ENCODE results near the gene SLC25A26.
"Not testable (repeated sequence)": the region's sequence is repeated elsewhere in the genome, so short reads cannot be mapped to it uniquely, and the experiment has no call there.

SLC25A26 gene

GRCh38 chr3:66271231-66271630, 50.4 kb downstream of the SLC25A26 start:
- DNase-seq = no peak

GRCh38 chr3:66272016-66272415, 51.2 kb downstream of the SLC25A26 start:
- DNase-seq = no peak

GRCh38 chr3:66274837-66275236, 54.0 kb downstream of the SLC25A26 start:
- DNase-seq = not testable (repeated sequence)

- DNase-seq = peak; percentile 3
Measured at GRCh38 chr3:66276705-66277274, 56.0 kb downstream of the SLC25A26 start.

- no peak for DNase-seq
Measured at GRCh38 chr3:66279168-66279567, 58.4 kb downstream of the SLC25A26 start.

- no peak for DNase-seq
Measured at GRCh38 chr3:66280304-66280703, 59.5 kb downstream of the SLC25A26 start.

- not testable (repeated sequence) for DNase-seq
Measured at GRCh38 chr3:66291922-66292321, 71.1 kb downstream of the SLC25A26 start.

GRCh38 chr3:66297260-66297873, 76.6 kb downstream of the SLC25A26 start:
- no peak for DNase-seq

GRCh38 chr3:66297900-66298299, 77.1 kb downstream of the SLC25A26 start:
- peak; percentile 30 for DNase-seq

GRCh38 chr3:66298591-66298990, 77.8 kb downstream of the SLC25A26 start:
- DNase-seq = no peak

- not testable (repeated sequence) for DNase-seq
Measured at GRCh38 chr3:66299085-66299484, 78.3 kb downstream of the SLC25A26 start.

- no peak for DNase-seq
Measured at GRCh38 chr3:66299891-66300290, 79.1 kb downstream of the SLC25A26 start.

GRCh38 chr3:66302288-66302687, 81.5 kb downstream of the SLC25A26 start:
- no peak for DNase-seq

- DNase-seq = no peak
Measured at GRCh38 chr3:66303491-66303901, 82.7 kb downstream of the SLC25A26 start.

GRCh38 chr3:66304293-66304692, 83.5 kb downstream of the SLC25A26 start:
- no peak for DNase-seq

GRCh38 chr3:66306086-66306485, 85.3 kb downstream of the SLC25A26 start:
- DNase-seq = not testable (repeated sequence)

- DNase-seq = not testable (repeated sequence)
Measured at GRCh38 chr3:66306991-66307390, 86.2 kb downstream of the SLC25A26 start.

- no peak for DNase-seq
Measured at GRCh38 chr3:66312039-66312438, 91.2 kb downstream of the SLC25A26 start.

- no peak for DNase-seq
Measured at GRCh38 chr3:66314455-66314854, 93.7 kb downstream of the SLC25A26 start.

GRCh38 chr3:66317750-66318376, 97.1 kb downstream of the SLC25A26 start:
- no peak for DNase-seq

- DNase-seq = no peak
Measured at GRCh38 chr3:66320390-66320789, 99.6 kb downstream of the SLC25A26 start.

- DNase-seq = no peak
Measured at GRCh38 chr3:66322436-66322835, 101.6 kb downstream of the SLC25A26 start.

GRCh38 chr3:66326340-66326739, 105.5 kb downstream of the SLC25A26 start:
- DNase-seq = no peak

GRCh38 chr3:66335671-66336070, 114.9 kb downstream of the SLC25A26 start:
- DNase-seq = no peak

All from NCI-H226 (cell line).